PC-3 (cell line): ENCODE measurements around the gene MYO3B. TPM values are rescaled to one million over a fixed set of nuclear protein-coding genes. Genes with fewer than 3 reads are reported as not detected.

Experiments used
- ATAC-seq: fragments of 200-7000 bp; cut with Tn5 transposase; 2 replicates; pipeline ENCODE4 v1.9.1; 2020; ENCODE audit warnings: mild to moderate bottlenecking, moderate library complexity
- BruUV-seq: library from RNA; stranded (reverse); fragments of 400-500 nt; replicated peaks from 2 replicates; lab custom pipeline; 2021; lab: Mats Ljungman, UMichigan
- CTCF ChIA-PET: fragments of 300-600 bp; sonication (Branson Sonifier 250); formaldehyde crosslinking; loops from one replicate; lab custom pipeline; 2022; ENCODE audit warnings: antibody characterized with exemption; lab: Charles Lee
- POLR2A ChIA-PET: fragments of 300-600 bp; sonication (Branson Sonifier 250); formaldehyde crosslinking; loops from one replicate; lab custom pipeline; 2022; ENCODE audit warnings: antibody characterized with exemption; ENCODE audit not compliant: unreplicated experiment; lab: Charles Lee
- DNase-seq: peaks from one replicate; pipeline ENCODE4 v3.0.0-alpha.2; 2015
- H2AFZ ChIP-seq: fragments of 300-600 bp; sonication (generic); 2 replicates; pipeline ENCODE4 v1.6.0; 2016; ENCODE audit warnings: antibody characterized with exemption, low read length
- H3F3A ChIP-seq: fragments of 300-600 bp; sonication (generic); one replicate; pipeline ENCODE4 v1.6.0; 2017; ENCODE audit warnings: antibody characterized with exemption, low read length, control low read depth, mild to moderate bottlenecking; ENCODE audit not compliant: unreplicated experiment
- H3K27ac ChIP-seq: fragments of 300-600 bp; sonication (generic); 2 replicates; pipeline ENCODE4 v1.5.1; 2016; ENCODE audit warnings: mild to moderate bottlenecking, low read length
- H3K27me3 ChIP-seq: fragments of 300-600 bp; sonication (generic); 2 replicates; pipeline ENCODE4 v1.6.1; 2016; ENCODE audit warnings: low read length, mixed read lengths
- H3K36me3 ChIP-seq: fragments of 300-600 bp; sonication (generic); 2 replicates; pipeline ENCODE4 v1.6.1; 2016; ENCODE audit warnings: low read depth, mixed run types, low read length, mixed read lengths
- H3K4me1 ChIP-seq: fragments of 300-600 bp; sonication (generic); 2 replicates; pipeline ENCODE4 v1.5.1; 2016; ENCODE audit warnings: low read length; ENCODE audit not compliant: insufficient read depth
- H3K4me2 ChIP-seq: fragments of 300-600 bp; sonication (generic); 2 replicates; pipeline ENCODE4 v1.6.0; 2016; ENCODE audit warnings: low read length
- H3K4me3 ChIP-seq: fragments of 300-600 bp; sonication (generic); 2 replicates; pipeline ENCODE4 v1.5.1; 2016; ENCODE audit warnings: mild to moderate bottlenecking, low read length, mixed read lengths
- H3K79me2 ChIP-seq: fragments of 300-600 bp; sonication (generic); 2 replicates; pipeline ENCODE4 v1.6.1; 2017; ENCODE audit warnings: low read length, mixed read lengths
- H3K9ac ChIP-seq: fragments of 300-600 bp; sonication (generic); 2 replicates; pipeline ENCODE4 v1.6.0; 2016; ENCODE audit warnings: mild to moderate bottlenecking, low read length
- H3K9me2 ChIP-seq: fragments of 300-600 bp; sonication (generic); replicated peaks from 2 replicates; pipeline ENCODE4 v1.6.1; 2016; ENCODE audit warnings: mixed run types, low read length, mixed read lengths
- H3K9me3 ChIP-seq: fragments of 300-600 bp; sonication (generic); 2 replicates; pipeline ENCODE4 v1.6.1; 2016; ENCODE audit warnings: low read length, mixed read lengths
- H4K20me1 ChIP-seq: fragments of 300-600 bp; sonication (generic); 2 replicates; pipeline ENCODE4 v1.6.1; 2016; ENCODE audit warnings: low read length, mixed read lengths
- EZH2 ChIP-seq: fragments of 300-600 bp; sonication (generic); IDR thresholded peaks from one replicate; pipeline ENCODE4 v1.6.1; 2017; ENCODE audit warnings: antibody characterized with exemption, mild to moderate bottlenecking, low read length; ENCODE audit not compliant: unreplicated experiment
- EZH2phosphoT487 ChIP-seq: fragments of 300-600 bp; sonication (generic); IDR thresholded peaks from 2 replicates; pipeline ENCODE4 v1.6.1; 2018; ENCODE audit warnings: mild to moderate bottlenecking, antibody characterized with exemption, low read length, borderline replicate concordance
- intact Hi-C: fragments of 100-400 bp; cut with micrococcal nuclease; formaldehyde crosslinking; loops from 2 replicates; pipeline ENCODE4 v1.9.0; 2023
- total RNA-seq: library from RNA; depleted of rRNA; stranded (reverse); fragments of >200 nt; gene quantifications from 2 replicates; pipeline ENCODE4 v1.2.3, GENCODE V29; 2014
- TF ChIP-seq, protein P1 (sequence below): fragments of 300-600 bp; sonication (generic); conservative IDR thresholded peaks from 2 replicates; pipeline ENCODE4 v1.5.1; 2017; ENCODE audit warnings: antibody characterized with exemption, low read depth, mild to moderate bottlenecking, low read length

MYO3B gene
- total RNA-seq, 1 experiment from 2014 or later: 1.1 TPM

DNA sequence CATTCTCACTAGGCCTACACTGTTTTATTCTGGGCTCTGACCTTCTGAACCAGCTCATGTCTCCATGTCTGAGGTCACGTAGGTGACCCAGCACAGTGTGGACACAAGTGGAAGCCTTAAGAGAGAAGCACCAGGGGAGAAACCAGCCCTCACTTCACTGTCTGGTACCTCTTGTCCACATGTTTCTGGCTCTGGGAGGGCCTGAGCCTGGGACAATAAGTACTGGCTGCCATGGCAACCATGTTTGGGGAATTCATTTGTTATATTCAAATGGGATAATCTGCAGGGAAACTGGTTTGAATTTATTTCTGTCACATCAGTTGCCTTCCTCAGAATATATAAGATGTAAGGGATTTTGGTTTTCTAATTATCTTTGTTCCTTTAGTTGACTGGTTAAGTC lies 23.3 kb downstream of the MYO3B start:
- H3K9me2 ChIP-seq: no peaks in the 10 kb centered on the region
- no peak overlapping the region for H3K27ac ChIP-seq
- H3K4me2 ChIP-seq: no peak overlapping the region
- no peak for ATAC-seq
- intact Hi-C loops: no loop called here
- no peak overlapping the region for H2AFZ ChIP-seq
- no peaks in the 10 kb centered on the region for H3K4me1 ChIP-seq
- TF ChIP-seq, protein P1, sequence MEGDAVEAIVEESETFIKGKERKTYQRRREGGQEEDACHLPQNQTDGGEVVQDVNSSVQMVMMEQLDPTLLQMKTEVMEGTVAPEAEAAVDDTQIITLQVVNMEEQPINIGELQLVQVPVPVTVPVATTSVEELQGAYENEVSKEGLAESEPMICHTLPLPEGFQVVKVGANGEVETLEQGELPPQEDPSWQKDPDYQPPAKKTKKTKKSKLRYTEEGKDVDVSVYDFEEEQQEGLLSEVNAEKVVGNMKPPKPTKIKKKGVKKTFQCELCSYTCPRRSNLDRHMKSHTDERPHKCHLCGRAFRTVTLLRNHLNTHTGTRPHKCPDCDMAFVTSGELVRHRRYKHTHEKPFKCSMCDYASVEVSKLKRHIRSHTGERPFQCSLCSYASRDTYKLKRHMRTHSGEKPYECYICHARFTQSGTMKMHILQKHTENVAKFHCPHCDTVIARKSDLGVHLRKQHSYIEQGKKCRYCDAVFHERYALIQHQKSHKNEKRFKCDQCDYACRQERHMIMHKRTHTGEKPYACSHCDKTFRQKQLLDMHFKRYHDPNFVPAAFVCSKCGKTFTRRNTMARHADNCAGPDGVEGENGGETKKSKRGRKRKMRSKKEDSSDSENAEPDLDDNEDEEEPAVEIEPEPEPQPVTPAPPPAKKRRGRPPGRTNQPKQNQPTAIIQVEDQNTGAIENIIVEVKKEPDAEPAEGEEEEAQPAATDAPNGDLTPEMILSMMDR: no peak
- no peak for TF ChIP-seq EZH2phosphoT487
- TF ChIP-seq EZH2: no peak
- POLR2A ChIA-PET: no interaction called here
- CTCF ChIA-PET: no interaction called here
- BruUV-seq: no TSS peak
- H4K20me1 ChIP-seq: no peaks in the 10 kb centered on the region
- no peaks in the 10 kb centered on the region for H3K36me3 ChIP-seq
- no peak overlapping the region for H3K4me3 ChIP-seq
- H3K79me2 ChIP-seq: no peaks in the 10 kb centered on the region
- H3K9ac ChIP-seq: no peak overlapping the region
- H3K27me3 ChIP-seq: no peaks in the 10 kb centered on the region
- no peaks in the 10 kb centered on the region for H3K9me3 ChIP-seq
- DNase-seq: no peak
- H3F3A ChIP-seq: no peaks in the 10 kb centered on the region

DNA sequence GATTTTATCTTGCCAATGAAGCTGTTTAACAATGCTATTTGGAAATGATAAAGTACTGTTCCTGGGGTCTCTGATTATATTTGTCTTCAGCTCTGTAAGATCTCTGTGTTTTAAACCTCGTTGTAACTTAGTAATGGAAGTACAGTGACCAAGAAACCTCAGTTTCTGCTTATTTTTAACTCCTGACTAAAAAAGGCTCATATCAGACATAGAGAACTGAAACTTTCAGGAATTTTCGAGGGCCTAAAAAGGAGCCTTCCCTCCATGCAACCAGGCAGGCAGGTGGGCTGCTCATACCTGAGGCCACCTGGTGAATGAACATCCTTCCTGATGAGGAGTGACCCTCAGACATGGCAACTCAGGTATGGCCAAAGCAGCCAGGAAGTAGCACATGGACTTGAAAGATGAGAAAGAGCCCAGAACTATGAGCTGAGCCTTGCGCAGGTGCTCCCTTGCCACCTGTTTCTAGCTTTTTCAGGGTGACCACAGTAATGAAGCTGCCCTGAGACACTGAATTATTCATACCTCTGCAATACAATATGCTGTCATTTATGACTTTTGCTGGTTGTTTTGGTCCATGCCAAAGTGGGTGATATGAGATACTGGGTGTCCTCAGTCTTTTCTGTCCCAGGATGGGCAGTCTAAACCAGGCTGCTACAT lies 23.9 kb downstream of the MYO3B start:
- Histone ChIP-seq H4K20me1 (no peaks in the 10 kb centered on the region), H3K9ac (no peak overlapping the region), H3K27me3 (no peaks in the 10 kb centered on the region), H3K4me2 (no peak overlapping the region), H3K27ac (no peak overlapping the region), H2AFZ (no peak overlapping the region), H3K4me1 (no peaks in the 10 kb centered on the region), H3K9me3 (no peaks in the 10 kb centered on the region), H3F3A (no peaks in the 10 kb centered on the region), H3K9me2 (no peaks in the 10 kb centered on the region), H3K4me3 (no peak overlapping the region), H3K36me3 (no peaks in the 10 kb centered on the region), H3K79me2 (no peaks in the 10 kb centered on the region)
- POLR2A ChIA-PET: no interaction called here
- no TSS peak for BruUV-seq
- intact Hi-C loops: no loop called here
- CTCF ChIA-PET: no interaction called here
- TF ChIP-seq, protein P1: no peak
- TF ChIP-seq EZH2 (no peak), EZH2phosphoT487 (no peak)
- ATAC-seq (no peak), DNase-seq (no peak)

DNA sequence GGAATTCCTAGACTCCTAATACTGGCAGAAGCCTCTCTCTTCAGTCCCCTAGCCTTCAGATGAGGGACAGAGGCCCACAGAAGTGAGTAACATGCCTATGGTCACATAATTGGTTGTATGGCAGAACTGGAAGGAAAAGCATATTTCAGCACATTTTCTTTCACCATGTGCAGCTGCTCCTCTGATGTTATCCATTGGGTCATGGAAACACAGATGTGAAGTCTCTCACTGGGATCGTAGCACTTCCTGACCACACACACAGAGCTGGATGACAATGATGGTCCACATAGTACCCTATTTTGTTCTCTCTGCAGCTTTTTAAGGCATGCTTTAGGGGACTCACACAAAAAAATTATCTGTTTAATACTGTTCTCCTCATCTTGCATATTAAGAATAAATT lies 24.5 kb downstream of the MYO3B start:
- no peaks in the 10 kb centered on the region for H3K36me3 ChIP-seq
- DNase-seq (no peak), ATAC-seq (no peak)
- H3K79me2 ChIP-seq: no peaks in the 10 kb centered on the region
- no peak overlapping the region for H3K27ac ChIP-seq
- no peaks in the 10 kb centered on the region for H3K4me1 ChIP-seq
- POLR2A ChIA-PET: interaction anchor here (0.7 kb wide), 1 partner anchor 712 kb away, joined by 4 read pairs; no protein-coding TSS in a partner anchor
- no peak overlapping the region for H3K9ac ChIP-seq
- H3K4me2 ChIP-seq: no peak overlapping the region
- no peak overlapping the region for H3K4me3 ChIP-seq
- H3K27me3 ChIP-seq: no peaks in the 10 kb centered on the region
- no peak overlapping the region for H2AFZ ChIP-seq
- intact Hi-C loops: no loop called here
- H3F3A ChIP-seq: no peaks in the 10 kb centered on the region
- no TSS peak for BruUV-seq
- H4K20me1 ChIP-seq: no peaks in the 10 kb centered on the region
- H3K9me3 ChIP-seq: no peaks in the 10 kb centered on the region
- TF ChIP-seq EZH2 (no peak), EZH2phosphoT487 (no peak)
- TF ChIP-seq, protein P1: no peak
- H3K9me2 ChIP-seq: no peaks in the 10 kb centered on the region
- CTCF ChIA-PET: no interaction called here
